HEK293 (cell line): Measurements from ENCODE around the gene KANSL3.

Experiments
- ATF2 ChIP-seq: fragments of 450-650 bp; formaldehyde crosslinking; IDR thresholded peaks from 2 replicates; pipeline ENCODE4 v1.5.1; 2016; ENCODE audit warnings: missing biosample characterization, missing genetic modification characterization, low read depth
- GLIS2 ChIP-seq: fragments of 450-650 bp; formaldehyde crosslinking; IDR thresholded peaks from 2 replicates; pipeline ENCODE4 v1.5.1; 2016; ENCODE audit warnings: missing biosample characterization, missing genetic modification characterization
- PRDM6 ChIP-seq: fragments of 450-650 bp; formaldehyde crosslinking; IDR thresholded peaks from 2 replicates; pipeline ENCODE4 v1.5.1; 2017; ENCODE audit warnings: missing biosample characterization, missing genetic modification characterization
- SCRT1 ChIP-seq: fragments of 450-650 bp; formaldehyde crosslinking; IDR thresholded peaks from 2 replicates; pipeline ENCODE4 v1.5.1; 2016; ENCODE audit warnings: missing biosample characterization, missing genetic modification characterization, borderline replicate concordance
- YY1 ChIP-seq: fragments of 450-650 bp; formaldehyde crosslinking; IDR thresholded peaks from 2 replicates; pipeline ENCODE4 v1.5.1; 2018; ENCODE audit warnings: missing biosample characterization, missing genetic modification characterization
- ZBTB1 ChIP-seq: fragments of 450-650 bp; formaldehyde crosslinking; IDR thresholded peaks from 2 replicates; pipeline ENCODE4 v1.5.1; 2016; ENCODE audit warnings: missing biosample characterization, missing genetic modification characterization
- ZNF112 ChIP-seq: fragments of 450-650 bp; formaldehyde crosslinking; IDR thresholded peaks from 2 replicates; pipeline ENCODE4 v1.5.0; 2017; ENCODE audit warnings: missing biosample characterization, missing genetic modification characterization
- ZNF132 ChIP-seq: fragments of 450-650 bp; formaldehyde crosslinking; IDR thresholded peaks from 2 replicates; pipeline ENCODE4 v1.5.1; 2017; ENCODE audit warnings: missing biosample characterization, missing genetic modification characterization, borderline replicate concordance
- ZNF133 ChIP-seq: fragments of 450-650 bp; formaldehyde crosslinking; IDR thresholded peaks from 2 replicates; pipeline ENCODE4 v1.5.1; 2016; ENCODE audit warnings: missing biosample characterization, missing genetic modification characterization
- ZNF280C ChIP-seq: fragments of 450-650 bp; formaldehyde crosslinking; IDR thresholded peaks from 2 replicates; pipeline ENCODE4 v1.5.1; 2016; ENCODE audit warnings: missing biosample characterization, missing genetic modification characterization
- ZNF747 ChIP-seq: fragments of 450-650 bp; formaldehyde crosslinking; IDR thresholded peaks from 2 replicates; pipeline ENCODE4 v1.5.1; 2016; ENCODE audit warnings: missing biosample characterization, missing genetic modification characterization
- ZNF791 ChIP-seq: fragments of 450-650 bp; formaldehyde crosslinking; IDR thresholded peaks from 2 replicates; pipeline ENCODE4 v1.5.1; 2016; ENCODE audit warnings: missing biosample characterization, missing genetic modification characterization
- TF ChIP-seq, protein P1 (sequence below): fragments of 450-650 bp; formaldehyde crosslinking; IDR thresholded peaks from 2 replicates; pipeline ENCODE4 v1.5.1; 2016; ENCODE audit warnings: missing biosample characterization, missing genetic modification characterization
- TF ChIP-seq, protein P2 (sequence below): fragments of 450-650 bp; formaldehyde crosslinking; IDR thresholded peaks from 2 replicates; pipeline ENCODE4 v1.5.1; 2016; ENCODE audit warnings: missing biosample characterization, missing genetic modification characterization

DNA sequence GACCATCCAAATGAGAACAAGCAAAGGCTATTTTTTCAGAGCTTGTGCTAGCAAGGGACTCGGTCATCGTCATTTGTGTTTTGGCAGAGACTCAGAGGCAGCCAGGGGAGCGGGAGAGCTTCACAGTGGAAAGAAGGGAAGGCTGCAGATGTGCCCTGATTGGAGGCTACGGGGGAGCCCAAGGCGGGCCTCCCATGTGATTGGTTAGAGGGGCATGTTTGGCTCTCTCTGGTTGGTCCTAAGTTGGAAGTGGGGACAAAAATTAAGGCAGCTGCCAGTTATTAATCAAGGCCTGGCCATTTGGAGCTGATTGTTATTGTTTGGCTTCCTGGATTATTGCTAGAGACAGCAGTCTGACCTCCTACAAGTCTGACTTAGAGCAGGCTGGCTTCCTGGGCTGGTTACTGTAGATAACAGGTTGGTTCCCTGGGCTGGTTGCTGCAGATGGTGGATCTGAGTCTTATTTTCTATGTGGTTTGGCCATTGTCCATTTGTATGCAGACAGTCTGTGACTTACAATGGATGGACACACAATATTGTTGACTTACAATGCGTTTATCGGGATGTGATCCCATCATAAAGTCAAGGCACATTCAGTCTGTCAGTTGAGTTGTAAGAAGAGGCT lies 10.3 kb upstream of the KANSL3 start:
- no peak for TF ChIP-seq YY1 (tag by site-specific recombination)
- TF ChIP-seq ZNF791: no peak
- TF ChIP-seq ZNF280C (tag by site-specific recombination): no peak
- TF ChIP-seq, protein P1, sequence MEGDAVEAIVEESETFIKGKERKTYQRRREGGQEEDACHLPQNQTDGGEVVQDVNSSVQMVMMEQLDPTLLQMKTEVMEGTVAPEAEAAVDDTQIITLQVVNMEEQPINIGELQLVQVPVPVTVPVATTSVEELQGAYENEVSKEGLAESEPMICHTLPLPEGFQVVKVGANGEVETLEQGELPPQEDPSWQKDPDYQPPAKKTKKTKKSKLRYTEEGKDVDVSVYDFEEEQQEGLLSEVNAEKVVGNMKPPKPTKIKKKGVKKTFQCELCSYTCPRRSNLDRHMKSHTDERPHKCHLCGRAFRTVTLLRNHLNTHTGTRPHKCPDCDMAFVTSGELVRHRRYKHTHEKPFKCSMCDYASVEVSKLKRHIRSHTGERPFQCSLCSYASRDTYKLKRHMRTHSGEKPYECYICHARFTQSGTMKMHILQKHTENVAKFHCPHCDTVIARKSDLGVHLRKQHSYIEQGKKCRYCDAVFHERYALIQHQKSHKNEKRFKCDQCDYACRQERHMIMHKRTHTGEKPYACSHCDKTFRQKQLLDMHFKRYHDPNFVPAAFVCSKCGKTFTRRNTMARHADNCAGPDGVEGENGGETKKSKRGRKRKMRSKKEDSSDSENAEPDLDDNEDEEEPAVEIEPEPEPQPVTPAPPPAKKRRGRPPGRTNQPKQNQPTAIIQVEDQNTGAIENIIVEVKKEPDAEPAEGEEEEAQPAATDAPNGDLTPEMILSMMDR (tag by site-specific recombination): no peak
- TF ChIP-seq, protein P2, sequence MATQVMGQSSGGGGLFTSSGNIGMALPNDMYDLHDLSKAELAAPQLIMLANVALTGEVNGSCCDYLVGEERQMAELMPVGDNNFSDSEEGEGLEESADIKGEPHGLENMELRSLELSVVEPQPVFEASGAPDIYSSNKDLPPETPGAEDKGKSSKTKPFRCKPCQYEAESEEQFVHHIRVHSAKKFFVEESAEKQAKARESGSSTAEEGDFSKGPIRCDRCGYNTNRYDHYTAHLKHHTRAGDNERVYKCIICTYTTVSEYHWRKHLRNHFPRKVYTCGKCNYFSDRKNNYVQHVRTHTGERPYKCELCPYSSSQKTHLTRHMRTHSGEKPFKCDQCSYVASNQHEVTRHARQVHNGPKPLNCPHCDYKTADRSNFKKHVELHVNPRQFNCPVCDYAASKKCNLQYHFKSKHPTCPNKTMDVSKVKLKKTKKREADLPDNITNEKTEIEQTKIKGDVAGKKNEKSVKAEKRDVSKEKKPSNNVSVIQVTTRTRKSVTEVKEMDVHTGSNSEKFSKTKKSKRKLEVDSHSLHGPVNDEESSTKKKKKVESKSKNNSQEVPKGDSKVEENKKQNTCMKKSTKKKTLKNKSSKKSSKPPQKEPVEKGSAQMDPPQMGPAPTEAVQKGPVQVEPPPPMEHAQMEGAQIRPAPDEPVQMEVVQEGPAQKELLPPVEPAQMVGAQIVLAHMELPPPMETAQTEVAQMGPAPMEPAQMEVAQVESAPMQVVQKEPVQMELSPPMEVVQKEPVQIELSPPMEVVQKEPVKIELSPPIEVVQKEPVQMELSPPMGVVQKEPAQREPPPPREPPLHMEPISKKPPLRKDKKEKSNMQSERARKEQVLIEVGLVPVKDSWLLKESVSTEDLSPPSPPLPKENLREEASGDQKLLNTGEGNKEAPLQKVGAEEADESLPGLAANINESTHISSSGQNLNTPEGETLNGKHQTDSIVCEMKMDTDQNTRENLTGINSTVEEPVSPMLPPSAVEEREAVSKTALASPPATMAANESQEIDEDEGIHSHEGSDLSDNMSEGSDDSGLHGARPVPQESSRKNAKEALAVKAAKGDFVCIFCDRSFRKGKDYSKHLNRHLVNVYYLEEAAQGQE (tag by site-specific recombination): no peak
- TF ChIP-seq PRDM6: no peak
- no peak for TF ChIP-seq ZNF132
- no peak for TF ChIP-seq ZBTB1 (tag by site-specific recombination)
- no peak for TF ChIP-seq ZNF133
- TF ChIP-seq ZNF112 (tag by site-specific recombination): no peak
- no peak for TF ChIP-seq SCRT1 (tag by site-specific recombination)
- TF ChIP-seq ATF2 (tag by site-specific recombination): no peak
- TF ChIP-seq GLIS2 (tag by site-specific recombination): no peak
- TF ChIP-seq ZNF747: no peak
